ENCODE results near the gene LRBA.

DNA sequence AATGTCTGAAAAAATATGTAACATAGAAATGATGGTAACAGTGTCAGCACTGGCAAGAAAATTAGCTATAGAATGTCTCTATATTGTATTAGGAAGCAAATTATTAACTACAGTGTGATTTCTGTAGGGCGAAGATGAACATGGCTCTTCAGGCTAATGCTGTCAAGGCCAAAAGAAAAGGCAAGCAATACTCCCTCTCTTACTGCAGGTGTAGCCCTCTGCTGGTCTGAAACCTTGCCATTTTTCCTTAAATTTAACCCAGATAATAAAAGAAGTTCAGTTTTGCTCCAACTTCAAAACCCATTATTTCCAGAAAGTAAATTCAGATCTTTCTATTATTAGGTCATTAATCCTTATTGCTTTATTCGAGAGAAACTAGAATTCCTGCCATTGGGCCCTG lies 215.9 kb downstream of the LRBA start:
- TF ChIP-seq POLR2AphosphoS5 (IDR thresholded peaks at IDR 0.05; ENCODE audit: low read depth, low read length) (no peak), TAF1 (IDR thresholded peaks at IDR 0.05; ENCODE audit: borderline replicate concordance, low read depth, low read length) (no peak), POLR2A (IDR thresholded peaks at IDR 0.05; ENCODE audit: low read depth, low read length) (no peak)

Data from GM12892 (cell line).